ENCODE measurements around the gene ZNF423. TPM values are rescaled to one million over a fixed set of nuclear protein-coding genes. Genes with fewer than 3 reads are reported as not detected.

Gene ZNF423
- total and polyA plus RNA-seq, 2 experiments from 2014 or later = 14.9 to 41.8 TPM

DNA sequence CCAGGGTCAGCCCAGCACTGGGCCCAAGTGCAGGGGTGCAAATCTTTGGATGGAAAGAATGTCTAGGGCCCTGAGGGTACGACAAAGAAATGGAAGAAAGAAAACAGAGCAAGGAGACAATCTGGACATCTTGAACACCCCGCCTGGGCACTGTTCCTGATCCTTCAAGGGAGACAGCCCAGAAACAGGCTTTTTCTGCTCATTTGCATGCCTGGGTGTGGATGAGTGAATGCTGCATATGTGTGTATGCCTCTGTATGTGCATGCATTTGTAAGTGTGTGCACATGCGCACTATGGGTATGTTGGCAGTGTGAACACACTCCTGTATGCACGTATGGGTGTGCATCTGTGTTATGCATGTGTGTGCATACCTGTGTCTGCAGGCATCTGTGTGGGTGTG is 79.2 kb downstream of the ZNF423 start:
- peak overlapping the region; percentile 94 for H3K27ac Mint-ChIP-seq
- Histone ChIP-seq H3K79me2 (replicated peaks; ENCODE audit: insufficient read depth) (peaks cover 29% of the 10 kb centered on the region), H2AFZ (no peak overlapping the region), H4K20me1 (replicated peaks; ENCODE audit: insufficient read depth) (no peaks in the 10 kb centered on the region), H3K4me1 (ENCODE audit: insufficient read depth) (peaks cover 39% of the 10 kb centered on the region), H3K9me2 (ENCODE audit: insufficient read depth) (no peaks in the 10 kb centered on the region), H3K36me3 (ENCODE audit: insufficient read depth) (no peaks in the 10 kb centered on the region), H3F3A (replicated peaks; ENCODE audit: low read depth) (0 out of 2 replicates have a peak, but pooled peaks cover 15% of the 10 kb centered on the region), H3K4me3 (no peak overlapping the region), H3K27ac (ENCODE audit: low read depth) (peak overlapping the region; percentile 88; the same call in 1 of the 2 replicates), H3K27me3 (ENCODE audit: insufficient read depth) (no peaks in the 10 kb centered on the region), H3K4me2 (peak overlapping the region; percentile 70)
- H3K4me3 Mint-ChIP-seq = peak overlapping the region; percentile 24; the same call in 1 of the 3 replicates
- peaks cover 10% of the 10 kb centered on the region for H3K27me3 Mint-ChIP-seq (ENCODE audit: insufficient read depth, low read depth, poor library complexity)
- H3K4me1 Mint-ChIP-seq = peaks cover 55% of the 10 kb centered on the region
- TF ChIP-seq STAT1 (IDR thresholded peaks at IDR 0.05; ENCODE audit: unreplicated experiment) = no peak
- TF ChIP-seq ZNF114 (CRISPR knock-in tag; IDR thresholded peaks at IDR 0.05) = no peak
- no peak for TF ChIP-seq JUNB (IDR thresholded peaks at IDR 0.05; ENCODE audit: unreplicated experiment)
- TF ChIP-seq NANOG (IDR thresholded peaks at IDR 0.05; ENCODE audit: borderline replicate concordance) = no peak
- TF ChIP-seq, protein P1, sequence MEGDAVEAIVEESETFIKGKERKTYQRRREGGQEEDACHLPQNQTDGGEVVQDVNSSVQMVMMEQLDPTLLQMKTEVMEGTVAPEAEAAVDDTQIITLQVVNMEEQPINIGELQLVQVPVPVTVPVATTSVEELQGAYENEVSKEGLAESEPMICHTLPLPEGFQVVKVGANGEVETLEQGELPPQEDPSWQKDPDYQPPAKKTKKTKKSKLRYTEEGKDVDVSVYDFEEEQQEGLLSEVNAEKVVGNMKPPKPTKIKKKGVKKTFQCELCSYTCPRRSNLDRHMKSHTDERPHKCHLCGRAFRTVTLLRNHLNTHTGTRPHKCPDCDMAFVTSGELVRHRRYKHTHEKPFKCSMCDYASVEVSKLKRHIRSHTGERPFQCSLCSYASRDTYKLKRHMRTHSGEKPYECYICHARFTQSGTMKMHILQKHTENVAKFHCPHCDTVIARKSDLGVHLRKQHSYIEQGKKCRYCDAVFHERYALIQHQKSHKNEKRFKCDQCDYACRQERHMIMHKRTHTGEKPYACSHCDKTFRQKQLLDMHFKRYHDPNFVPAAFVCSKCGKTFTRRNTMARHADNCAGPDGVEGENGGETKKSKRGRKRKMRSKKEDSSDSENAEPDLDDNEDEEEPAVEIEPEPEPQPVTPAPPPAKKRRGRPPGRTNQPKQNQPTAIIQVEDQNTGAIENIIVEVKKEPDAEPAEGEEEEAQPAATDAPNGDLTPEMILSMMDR (conservative IDR thresholded peaks at IDR 0.05; ENCODE audit: low read depth in 2 of 2) = no peak
- TF ChIP-seq, protein P2, sequence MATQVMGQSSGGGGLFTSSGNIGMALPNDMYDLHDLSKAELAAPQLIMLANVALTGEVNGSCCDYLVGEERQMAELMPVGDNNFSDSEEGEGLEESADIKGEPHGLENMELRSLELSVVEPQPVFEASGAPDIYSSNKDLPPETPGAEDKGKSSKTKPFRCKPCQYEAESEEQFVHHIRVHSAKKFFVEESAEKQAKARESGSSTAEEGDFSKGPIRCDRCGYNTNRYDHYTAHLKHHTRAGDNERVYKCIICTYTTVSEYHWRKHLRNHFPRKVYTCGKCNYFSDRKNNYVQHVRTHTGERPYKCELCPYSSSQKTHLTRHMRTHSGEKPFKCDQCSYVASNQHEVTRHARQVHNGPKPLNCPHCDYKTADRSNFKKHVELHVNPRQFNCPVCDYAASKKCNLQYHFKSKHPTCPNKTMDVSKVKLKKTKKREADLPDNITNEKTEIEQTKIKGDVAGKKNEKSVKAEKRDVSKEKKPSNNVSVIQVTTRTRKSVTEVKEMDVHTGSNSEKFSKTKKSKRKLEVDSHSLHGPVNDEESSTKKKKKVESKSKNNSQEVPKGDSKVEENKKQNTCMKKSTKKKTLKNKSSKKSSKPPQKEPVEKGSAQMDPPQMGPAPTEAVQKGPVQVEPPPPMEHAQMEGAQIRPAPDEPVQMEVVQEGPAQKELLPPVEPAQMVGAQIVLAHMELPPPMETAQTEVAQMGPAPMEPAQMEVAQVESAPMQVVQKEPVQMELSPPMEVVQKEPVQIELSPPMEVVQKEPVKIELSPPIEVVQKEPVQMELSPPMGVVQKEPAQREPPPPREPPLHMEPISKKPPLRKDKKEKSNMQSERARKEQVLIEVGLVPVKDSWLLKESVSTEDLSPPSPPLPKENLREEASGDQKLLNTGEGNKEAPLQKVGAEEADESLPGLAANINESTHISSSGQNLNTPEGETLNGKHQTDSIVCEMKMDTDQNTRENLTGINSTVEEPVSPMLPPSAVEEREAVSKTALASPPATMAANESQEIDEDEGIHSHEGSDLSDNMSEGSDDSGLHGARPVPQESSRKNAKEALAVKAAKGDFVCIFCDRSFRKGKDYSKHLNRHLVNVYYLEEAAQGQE (IDR thresholded peaks at IDR 0.05; ENCODE audit: unreplicated experiment) = no peak
- no peak for TF ChIP-seq CREB1 (CRISPR knock-in tag; IDR thresholded peaks at IDR 0.05; ENCODE audit: low read depth)
- TF ChIP-seq EZH2phosphoT487 (IDR thresholded peaks at IDR 0.05; ENCODE audit: unreplicated experiment) = no peak
- no peak for TF ChIP-seq POLR2AphosphoS5 (IDR thresholded peaks at IDR 0.05; ENCODE audit: low read depth)
- TF ChIP-seq, protein P3, sequence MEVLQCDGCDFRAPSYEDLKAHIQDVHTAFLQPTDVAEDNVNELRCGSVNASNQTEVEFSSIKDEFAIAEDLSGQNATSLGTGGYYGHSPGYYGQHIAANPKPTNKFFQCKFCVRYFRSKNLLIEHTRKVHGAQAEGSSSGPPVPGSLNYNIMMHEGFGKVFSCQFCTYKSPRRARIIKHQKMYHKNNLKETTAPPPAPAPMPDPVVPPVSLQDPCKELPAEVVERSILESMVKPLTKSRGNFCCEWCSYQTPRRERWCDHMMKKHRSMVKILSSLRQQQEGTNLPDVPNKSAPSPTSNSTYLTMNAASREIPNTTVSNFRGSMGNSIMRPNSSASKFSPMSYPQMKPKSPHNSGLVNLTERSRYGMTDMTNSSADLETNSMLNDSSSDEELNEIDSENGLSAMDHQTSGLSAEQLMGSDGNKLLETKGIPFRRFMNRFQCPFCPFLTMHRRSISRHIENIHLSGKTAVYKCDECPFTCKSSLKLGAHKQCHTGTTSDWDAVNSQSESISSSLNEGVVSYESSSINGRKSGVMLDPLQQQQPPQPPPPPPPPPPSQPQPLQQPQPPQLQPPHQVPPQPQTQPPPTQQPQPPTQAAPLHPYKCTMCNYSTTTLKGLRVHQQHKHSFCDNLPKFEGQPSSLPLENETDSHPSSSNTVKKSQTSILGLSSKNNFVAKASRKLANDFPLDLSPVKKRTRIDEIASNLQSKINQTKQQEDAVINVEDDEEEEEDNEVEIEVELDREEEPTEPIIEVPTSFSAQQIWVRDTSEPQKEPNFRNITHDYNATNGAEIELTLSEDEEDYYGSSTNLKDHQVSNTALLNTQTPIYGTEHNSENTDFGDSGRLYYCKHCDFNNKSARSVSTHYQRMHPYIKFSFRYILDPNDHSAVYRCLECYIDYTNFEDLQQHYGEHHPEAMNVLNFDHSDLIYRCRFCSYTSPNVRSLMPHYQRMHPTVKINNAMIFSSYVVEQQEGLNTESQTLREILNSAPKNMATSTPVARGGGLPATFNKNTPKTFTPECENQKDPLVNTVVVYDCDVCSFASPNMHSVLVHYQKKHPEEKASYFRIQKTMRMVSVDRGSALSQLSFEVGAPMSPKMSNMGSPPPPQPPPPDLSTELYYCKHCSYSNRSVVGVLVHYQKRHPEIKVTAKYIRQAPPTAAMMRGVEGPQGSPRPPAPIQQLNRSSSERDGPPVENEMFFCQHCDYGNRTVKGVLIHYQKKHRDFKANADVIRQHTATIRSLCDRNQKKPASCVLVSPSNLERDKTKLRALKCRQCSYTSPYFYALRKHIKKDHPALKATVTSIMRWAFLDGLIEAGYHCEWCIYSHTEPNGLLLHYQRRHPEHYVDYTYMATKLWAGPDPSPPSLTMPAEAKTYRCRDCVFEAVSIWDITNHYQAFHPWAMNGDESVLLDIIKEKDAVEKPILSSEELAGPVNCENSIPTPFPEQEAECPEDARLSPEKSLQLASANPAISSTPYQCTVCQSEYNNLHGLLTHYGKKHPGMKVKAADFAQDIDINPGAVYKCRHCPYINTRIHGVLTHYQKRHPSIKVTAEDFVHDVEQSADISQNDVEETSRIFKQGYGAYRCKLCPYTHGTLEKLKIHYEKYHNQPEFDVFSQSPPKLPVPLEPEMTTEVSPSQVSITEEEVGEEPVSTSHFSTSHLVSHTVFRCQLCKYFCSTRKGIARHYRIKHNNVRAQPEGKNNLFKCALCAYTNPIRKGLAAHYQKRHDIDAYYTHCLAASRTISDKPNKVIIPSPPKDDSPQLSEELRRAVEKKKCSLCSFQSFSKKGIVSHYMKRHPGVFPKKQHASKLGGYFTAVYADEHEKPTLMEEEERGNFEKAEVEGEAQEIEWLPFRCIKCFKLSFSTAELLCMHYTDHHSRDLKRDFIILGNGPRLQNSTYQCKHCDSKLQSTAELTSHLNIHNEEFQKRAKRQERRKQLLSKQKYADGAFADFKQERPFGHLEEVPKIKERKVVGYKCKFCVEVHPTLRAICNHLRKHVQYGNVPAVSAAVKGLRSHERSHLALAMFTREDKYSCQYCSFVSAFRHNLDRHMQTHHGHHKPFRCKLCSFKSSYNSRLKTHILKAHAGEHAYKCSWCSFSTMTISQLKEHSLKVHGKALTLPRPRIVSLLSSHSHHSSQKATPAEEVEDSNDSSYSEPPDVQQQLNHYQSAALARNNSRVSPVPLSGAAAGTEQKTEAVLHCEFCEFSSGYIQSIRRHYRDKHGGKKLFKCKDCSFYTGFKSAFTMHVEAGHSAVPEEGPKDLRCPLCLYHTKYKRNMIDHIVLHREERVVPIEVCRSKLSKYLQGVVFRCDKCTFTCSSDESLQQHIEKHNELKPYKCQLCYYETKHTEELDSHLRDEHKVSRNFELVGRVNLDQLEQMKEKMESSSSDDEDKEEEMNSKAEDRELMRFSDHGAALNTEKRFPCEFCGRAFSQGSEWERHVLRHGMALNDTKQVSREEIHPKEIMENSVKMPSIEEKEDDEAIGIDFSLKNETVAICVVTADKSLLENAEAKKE (CRISPR knock-in tag; IDR thresholded peaks at IDR 0.05) = no peak
- TF ChIP-seq, protein P4, sequence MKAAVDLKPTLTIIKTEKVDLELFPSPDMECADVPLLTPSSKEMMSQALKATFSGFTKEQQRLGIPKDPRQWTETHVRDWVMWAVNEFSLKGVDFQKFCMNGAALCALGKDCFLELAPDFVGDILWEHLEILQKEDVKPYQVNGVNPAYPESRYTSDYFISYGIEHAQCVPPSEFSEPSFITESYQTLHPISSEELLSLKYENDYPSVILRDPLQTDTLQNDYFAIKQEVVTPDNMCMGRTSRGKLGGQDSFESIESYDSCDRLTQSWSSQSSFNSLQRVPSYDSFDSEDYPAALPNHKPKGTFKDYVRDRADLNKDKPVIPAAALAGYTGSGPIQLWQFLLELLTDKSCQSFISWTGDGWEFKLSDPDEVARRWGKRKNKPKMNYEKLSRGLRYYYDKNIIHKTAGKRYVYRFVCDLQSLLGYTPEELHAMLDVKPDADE (IDR thresholded peaks at IDR 0.05) = no peak
- no peak for DNase-seq (ENCODE audit: low spot score)
- ATAC-seq = no peak
- peaks cover 19% of the 10 kb centered on the region for H3K36me3 Mint-ChIP-seq (ENCODE audit: low read depth)
- no peaks in the 10 kb centered on the region for H3K9me3 Mint-ChIP-seq
